GM23248 (cell line): ENCODE data around the gene SON.

Source experiments
- EZH2 ChIP-seq: fragments of 200-600 bp; sonication (generic); IDR thresholded peaks from 2 replicates; pipeline ENCODE4 v1.6.1; 2018; ENCODE audit warnings: antibody characterized with exemption, mild to moderate bottlenecking; ENCODE audit not compliant: insufficient read depth, poor library complexity, severe bottlenecking
- EZH2phosphoT487 ChIP-seq: fragments of 200-600 bp; sonication (generic); IDR thresholded peaks from 2 replicates; pipeline ENCODE4 v1.6.1; 2018; ENCODE audit warnings: antibody characterized with exemption, moderate library complexity, mild to moderate bottlenecking, low read depth; ENCODE audit not compliant: insufficient read depth

DNA sequence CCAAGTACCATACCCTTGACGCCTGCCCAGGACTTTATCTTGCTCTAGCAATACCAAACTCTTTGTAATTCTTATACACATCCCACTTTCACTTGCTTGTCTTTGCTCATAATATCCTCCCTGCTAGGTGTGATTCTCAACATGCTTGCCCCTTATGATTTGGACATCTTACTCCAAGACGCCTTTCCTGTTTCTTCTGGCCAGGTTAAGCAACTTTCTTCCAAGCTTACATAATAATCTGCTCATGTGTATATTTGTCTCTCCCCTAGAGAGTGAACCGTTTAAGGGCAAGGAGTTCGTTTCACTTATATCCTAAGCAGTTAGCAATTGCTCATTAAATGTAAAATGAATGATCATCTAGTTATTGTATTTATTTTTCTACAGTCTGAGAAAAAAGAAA, 76.9 kb downstream of the SON start:
- TF ChIP-seq EZH2 (no peak), EZH2phosphoT487 (no peak)
